BJ (cell line): ENCODE results near the gene APBB2. TPM values are rescaled to one million over a fixed set of nuclear protein-coding genes. Genes with fewer than 3 reads are reported as not detected.

Experiments used
- CTCF ChIA-PET: fragments of 350-600 bp; formaldehyde crosslinking; extraction: SDS; loops from one replicate; lab custom pipeline; 2021; ENCODE audit warnings: antibody characterized with exemption, inconsistent platforms; lab: Yijun Ruan, JAX
- POLR2A ChIA-PET: fragments of 300-600 bp; sonication (Branson Sonifier 250); formaldehyde crosslinking; extraction: SDS; loops from one replicate; lab custom pipeline; 2021; ENCODE audit warnings: antibody characterized with exemption; lab: Charles Lee
- DNase-seq: peaks from one replicate; pipeline ENCODE4 v3.0.0-alpha.2; 2011; ENCODE audit warnings: low read depth
- H3K27me3 ChIP-seq: 2 replicates; pipeline ENCODE4 v1.6.0; 2011; ENCODE audit warnings: low read length; ENCODE audit not compliant: control insufficient read depth, insufficient read depth
- H3K36me3 ChIP-seq: 2 replicates; pipeline ENCODE4 v1.5.1; 2011; ENCODE audit warnings: low read length; ENCODE audit not compliant: control insufficient read depth, insufficient read depth
- H3K4me3 ChIP-seq: 2 replicates; pipeline ENCODE4 v1.5.1; 2011; ENCODE audit warnings: low read depth, mild to moderate bottlenecking, control low read depth, low read length
- CTCF ChIP-seq: IDR thresholded peaks from 2 replicates; pipeline ENCODE4 v1.5.1; 2011; ENCODE audit warnings: low read depth, mild to moderate bottlenecking, control low read depth, inconsistent platforms, low read length, moderate library complexity; ENCODE audit not compliant: insufficient read depth
- polyA plus RNA-seq: library from polyadenylated mRNA; depleted of rRNA; stranded (reverse); fragments of >200 nt; gene quantifications from 2 replicates; pipeline ENCODE4 v1.2.3, GENCODE V29; 2011

APBB2 gene
- polyA plus RNA-seq, 1 experiment = 50.3 TPM

- POLR2A ChIA-PET = no interaction called here
These were observed 276.0 kb downstream of the APBB2 start for GRCh38 chr4:40938337-40938736.

GRCh38 chr4:40937140-40937725 is 277.1 kb downstream of the APBB2 start:
- no peaks in the 10 kb centered on the region for H3K27me3 ChIP-seq
- no peak for TF ChIP-seq CTCF
- POLR2A ChIA-PET = no interaction called here
- no peak for DNase-seq
- no peak overlapping the region for H3K4me3 ChIP-seq
- CTCF ChIA-PET = interaction anchor here (0.8 to 2.1 kb wide), 5 partner anchors 9 to 40 kb away, joined by 3 to 17 read pairs (median 4); no protein-coding TSS in a partner anchor
- H3K36me3 ChIP-seq = peaks cover 6% of the 10 kb centered on the region

More at GRCh38 chr4:40938337-40938736, 276.0 kb downstream of the APBB2 start:
- Histone ChIP-seq H3K4me3 (no peak overlapping the region), H3K36me3 (peaks cover 5% of the 10 kb centered on the region), H3K27me3 (no peaks in the 10 kb centered on the region)
- DNase-seq = no peak
- TF ChIP-seq CTCF = no peak
- CTCF ChIA-PET = interaction anchor here (0.6 to 2.2 kb wide), 5 partner anchors 9 to 317 kb away, joined by 3 to 9 read pairs (median 5); no protein-coding TSS in a partner anchor

DNA sequence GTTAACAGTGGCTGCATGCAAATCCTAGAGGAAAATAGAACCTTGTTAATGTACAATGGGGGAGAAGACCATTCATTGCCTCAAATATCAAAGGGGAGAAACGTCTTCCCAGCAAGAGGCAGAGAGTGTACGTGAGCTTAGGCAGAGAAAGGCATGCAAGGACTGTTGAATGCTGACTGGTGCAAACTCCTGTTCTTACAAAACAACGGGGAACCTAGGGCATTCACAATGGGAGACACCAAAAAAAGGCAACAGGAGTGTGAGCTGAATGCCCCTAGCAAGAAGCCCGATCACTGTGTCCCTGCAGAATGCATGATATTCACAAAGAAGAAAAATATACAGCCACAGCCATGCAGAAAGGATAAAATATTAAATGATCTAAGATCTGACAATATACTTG is 279.7 kb downstream of the APBB2 start:
- ChIA-PET CTCF (interaction anchor here (1.6 kb wide), 1 partner anchor 10 kb away, joined by 5 read pairs; no protein-coding TSS in a partner anchor), POLR2A (no interaction called here)
- Histone ChIP-seq H3K4me3 (no peak overlapping the region), H3K36me3 (peaks cover 5% of the 10 kb centered on the region), H3K27me3 (no peaks in the 10 kb centered on the region)
- DNase-seq = no peak
- TF ChIP-seq CTCF = no peak

GRCh38 chr4:40933272-40934053 is 280.9 kb downstream of the APBB2 start:
- TF ChIP-seq CTCF = no peak
- ChIA-PET POLR2A (no interaction called here), CTCF (interaction anchor here (1.6 kb wide), 1 partner anchor 9 kb away, joined by 5 read pairs; no protein-coding TSS in a partner anchor)
- H3K36me3 ChIP-seq = peaks cover 5% of the 10 kb centered on the region
- DNase-seq = no peak
- no peak overlapping the region for H3K4me3 ChIP-seq
- no peaks in the 10 kb centered on the region for H3K27me3 ChIP-seq

DNA sequence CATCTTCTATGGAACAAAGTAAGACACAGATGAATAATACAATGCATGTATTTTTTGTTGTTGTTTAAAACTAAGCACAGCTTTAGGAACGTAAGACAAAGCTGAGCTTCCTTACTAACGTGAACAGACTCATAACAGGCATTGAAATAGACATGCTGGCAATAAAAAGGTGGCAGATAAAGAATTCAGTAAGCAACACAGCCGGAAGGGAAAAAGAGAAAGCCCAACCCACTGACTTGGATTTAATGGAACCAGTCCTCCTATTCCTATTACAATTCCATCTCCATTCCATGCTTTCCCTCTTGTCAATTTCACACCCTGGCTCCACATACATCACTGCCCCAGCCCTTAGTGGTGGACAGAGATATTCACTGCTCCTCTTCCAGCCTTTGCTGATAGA is 282.5 kb downstream of the APBB2 start:
- Histone ChIP-seq H3K36me3 (peaks cover 5% of the 10 kb centered on the region), H3K4me3 (no peak overlapping the region), H3K27me3 (no peaks in the 10 kb centered on the region)
- DNase-seq = no peak
- no peak for TF ChIP-seq CTCF
- ChIA-PET CTCF (interaction anchor here (1.2 to 16.3 kb wide), 3 partner anchors 9 to 23 kb away, joined by 3 to 181 read pairs (median 5); no protein-coding TSS in a partner anchor), POLR2A (no interaction called here)
